H7 (cell line): ENCODE data around the gene TTC1. TPM values are rescaled to one million over a fixed set of nuclear protein-coding genes. Genes with fewer than 3 reads are reported as not detected.

Source experiments
- DNase-seq: peaks from one replicate; pipeline ENCODE4 v3.0.0; 2012
- H3K27me3 ChIP-seq: 2 replicates; pipeline ENCODE4 v1.6.0; 2011; ENCODE audit warnings: mild to moderate bottlenecking, low read length; ENCODE audit not compliant: control insufficient read depth, insufficient read depth
- H3K36me3 ChIP-seq: replicated peaks from 2 replicates; pipeline ENCODE4 v1.5.1; 2011; ENCODE audit warnings: low read length; ENCODE audit not compliant: control insufficient read depth, insufficient read depth
- H3K4me3 ChIP-seq: 2 replicates; pipeline ENCODE4 v1.5.1; 2011; ENCODE audit warnings: low read depth, mild to moderate bottlenecking, control low read depth, low read length, moderate library complexity; ENCODE audit not compliant: insufficient read depth
- total RNA-seq: library from RNA; depleted of rRNA; stranded (reverse); fragments of >200 nt; shearing (Covaris generic); gene quantifications from 2 replicates; pipeline ENCODE4 v1.2.3, GENCODE V29; 2014; rRNA removed

The TTC1 gene
- total RNA-seq, 1 experiment from 2014 or later, result 57.4 TPM

DNA sequence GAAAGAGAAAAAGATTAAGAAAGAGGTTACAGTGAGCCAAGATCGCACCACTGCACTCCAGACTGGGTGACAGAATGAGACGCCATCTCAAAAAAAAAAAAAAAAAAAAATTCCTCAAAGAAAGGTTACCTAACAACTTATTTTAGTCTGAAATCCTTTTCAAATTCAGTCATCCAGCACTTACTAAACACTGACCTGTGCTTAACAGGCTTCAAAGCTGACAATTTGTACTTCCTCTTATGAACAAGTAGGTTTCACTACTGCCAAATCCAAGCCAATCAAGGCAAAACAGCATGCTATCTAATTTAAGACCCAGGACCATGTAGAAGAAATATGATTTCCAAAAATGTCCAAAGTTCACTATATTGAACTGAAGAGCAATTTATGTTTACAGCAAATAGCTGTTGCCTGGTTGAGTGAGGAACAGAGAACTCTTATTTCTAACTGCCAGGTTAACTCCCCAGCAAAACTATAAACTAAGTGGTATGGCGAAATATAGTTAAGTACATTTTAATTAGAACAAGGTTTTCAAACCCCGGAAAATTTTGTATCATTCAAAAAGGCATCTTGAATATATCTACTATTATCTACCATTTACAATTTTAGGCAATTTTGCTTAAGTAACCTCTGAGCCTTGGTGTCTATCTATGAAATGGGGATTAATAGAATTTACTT is 96.9 kb downstream of the TTC1 start:
- DNase-seq, result no peak
- H3K4me3 ChIP-seq, result no peak overlapping the region
- H3K36me3 ChIP-seq, result peaks cover 3% of the 10 kb centered on the region; the same call in 1 of the 2 replicates
- no peaks in the 10 kb centered on the region for H3K27me3 ChIP-seq

DNA sequence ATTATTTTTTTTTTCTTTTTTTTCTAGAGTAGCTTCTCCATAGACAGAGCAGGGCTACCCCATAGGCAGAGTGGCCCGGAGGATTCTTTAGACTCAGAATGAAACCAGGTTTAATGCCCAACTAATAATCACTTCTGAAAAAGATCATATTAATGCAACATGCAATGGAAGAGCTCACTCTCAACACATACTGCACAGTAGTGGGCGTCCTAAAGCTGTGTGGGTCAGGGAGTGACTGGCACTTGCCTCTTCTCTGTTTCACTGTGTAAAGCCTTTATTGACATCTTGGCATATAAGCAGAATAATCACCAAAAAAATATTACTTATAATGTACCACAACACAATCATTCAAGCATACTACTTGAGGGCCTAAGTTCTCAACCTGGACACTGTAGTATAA is 99.2 kb downstream of the TTC1 start:
- Histone ChIP-seq H3K36me3 (peaks cover 10% of the 10 kb centered on the region), H3K4me3 (no peak overlapping the region), H3K27me3 (no peaks in the 10 kb centered on the region)
- DNase-seq, result no peak

Other genes with a start within 250 kb of the TTC1 start
- gene ADRA1B, start 92.7 kb upstream of the TTC1 start, total RNA-seq, result 0.14 TPM in 1 of 2 replicates, not detected in the other
- 33.7 and 41.2 TPM in 2 replicates for gene PWWP2A, start 110.3 kb downstream of the TTC1 start, total RNA-seq
- gene FABP6, start 220.4 kb downstream of the TTC1 start, total RNA-seq, result 0.48 and 1.3 TPM in 2 replicates